A549 (cell line): ENCODE data around the gene TNP1.

Experiments
- CHD2 ChIP-seq: fragments of 150-350 bp; IDR thresholded peaks from 2 replicates; pipeline ENCODE4 v1.6.1; 2014; ENCODE audit warnings: low read length; ENCODE audit not compliant: partially characterized antibody
- CTCF ChIP-seq: fragments of >200 bp; sonication (Bioruptor Twin); formaldehyde crosslinking; IDR thresholded peaks from 3 replicates; pipeline ENCODE4 v1.5.1; 2016
- ELK1 ChIP-seq: fragments of 150-350 bp; IDR thresholded peaks from 2 replicates; pipeline ENCODE4 v1.6.1; 2014; ENCODE audit warnings: low read depth, mild to moderate bottlenecking, low read length
- HOXB13 ChIP-seq: fragments of 250-450 bp; sonication (Bioruptor Pico); IDR thresholded peaks from 2 replicates; pipeline ENCODE4 v1.5.0; 2020; ENCODE audit warnings: low read depth, mild to moderate bottlenecking, moderate library complexity
- HOXB5 ChIP-seq: fragments of 250-450 bp; sonication (Bioruptor Pico); IDR thresholded peaks from 2 replicates; pipeline ENCODE4 v1.5.0; 2020; ENCODE audit warnings: mild to moderate bottlenecking, moderate library complexity
- JUN ChIP-seq, 2 experiments: fragments of >200 bp; sonication (Bioruptor Twin); formaldehyde crosslinking; IDR thresholded peaks; 2 replicates in 1 of 2; 3 replicates in 1 of 2; pipeline ENCODE4 v1.6.1; 2016 to 2017
- MAX ChIP-seq: IDR thresholded peaks from 2 replicates; pipeline ENCODE4 v1.6.1; 2012
- POLR2A ChIP-seq: IDR thresholded peaks from 2 replicates; pipeline ENCODE4 v1.6.1; 2012; ENCODE audit warnings: mild to moderate bottlenecking, low read length
- RFX5 ChIP-seq: fragments of 450-650 bp; IDR thresholded peaks from 2 replicates; pipeline ENCODE4 v1.7.1; 2014; ENCODE audit warnings: antibody characterized with exemption, mild to moderate bottlenecking, moderate library complexity
- SMC3 ChIP-seq: fragments of >200 bp; sonication (Bioruptor Twin); formaldehyde crosslinking; IDR thresholded peaks from 3 replicates; pipeline ENCODE4 v1.6.1; 2018; ENCODE audit warnings: inconsistent platforms
- TFCP2L1 ChIP-seq: fragments of 250-450 bp; sonication (Bioruptor Pico); IDR thresholded peaks from 2 replicates; pipeline ENCODE4 v1.5.0; 2021; ENCODE audit warnings: mild to moderate bottlenecking
- TF ChIP-seq, protein P1 (sequence below): fragments of 200-600 bp; sonication (generic); IDR thresholded peaks from 2 replicates; pipeline ENCODE4 v1.6.1; 2016; ENCODE audit warnings: antibody characterized with exemption, mild to moderate bottlenecking, moderate library complexity

DNA sequence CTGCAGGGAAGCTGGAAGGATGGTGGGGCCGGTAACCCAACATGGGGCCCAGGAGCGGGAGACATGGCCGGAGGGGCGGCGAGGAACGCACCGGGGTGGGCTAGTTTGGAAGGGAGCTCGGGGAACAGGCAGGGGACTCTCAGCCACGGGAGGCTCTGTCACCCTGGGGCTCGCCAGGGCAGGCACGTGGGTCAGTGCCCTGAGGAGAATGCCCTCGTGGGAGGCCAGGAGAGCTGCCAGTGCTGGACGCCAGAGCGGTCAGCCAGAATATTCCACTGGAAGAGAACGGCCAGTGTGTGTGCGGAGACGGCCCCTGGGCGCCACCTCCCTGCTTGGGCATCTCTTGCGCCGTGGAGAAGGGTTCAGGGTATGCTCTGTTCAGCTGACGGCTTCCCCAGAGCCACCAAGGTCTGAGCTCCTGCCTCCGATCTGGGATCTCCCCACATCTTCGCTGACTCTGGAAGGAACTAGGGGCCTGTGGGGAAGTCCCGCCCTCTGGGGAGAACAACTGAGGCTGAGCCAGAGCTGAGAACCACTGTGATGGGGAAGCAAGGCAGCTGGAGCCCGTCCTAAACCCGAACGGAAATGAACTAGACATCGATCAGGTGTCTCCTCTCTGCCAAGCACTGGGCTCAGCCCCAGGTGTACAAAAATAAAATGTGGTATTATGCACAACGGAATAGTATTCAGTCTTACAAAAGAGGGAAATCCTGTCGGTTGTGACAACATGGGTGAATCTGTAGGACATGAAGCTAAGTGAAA is 49.3 kb downstream of the TNP1 start:
- TF ChIP-seq CTCF (no peak), RFX5 (no peak), HOXB5 (CRISPR knock-in tag) (no peak), MAX (no peak), HOXB13 (no peak), JUN (IDR thresholded peaks at IDR 0.05) (no peak), ELK1 (no peak), POLR2A (no peak), TFCP2L1 (CRISPR knock-in tag) (no peak), CHD2 (no peak), SMC3 (no peak)
- TF ChIP-seq, protein P1, sequence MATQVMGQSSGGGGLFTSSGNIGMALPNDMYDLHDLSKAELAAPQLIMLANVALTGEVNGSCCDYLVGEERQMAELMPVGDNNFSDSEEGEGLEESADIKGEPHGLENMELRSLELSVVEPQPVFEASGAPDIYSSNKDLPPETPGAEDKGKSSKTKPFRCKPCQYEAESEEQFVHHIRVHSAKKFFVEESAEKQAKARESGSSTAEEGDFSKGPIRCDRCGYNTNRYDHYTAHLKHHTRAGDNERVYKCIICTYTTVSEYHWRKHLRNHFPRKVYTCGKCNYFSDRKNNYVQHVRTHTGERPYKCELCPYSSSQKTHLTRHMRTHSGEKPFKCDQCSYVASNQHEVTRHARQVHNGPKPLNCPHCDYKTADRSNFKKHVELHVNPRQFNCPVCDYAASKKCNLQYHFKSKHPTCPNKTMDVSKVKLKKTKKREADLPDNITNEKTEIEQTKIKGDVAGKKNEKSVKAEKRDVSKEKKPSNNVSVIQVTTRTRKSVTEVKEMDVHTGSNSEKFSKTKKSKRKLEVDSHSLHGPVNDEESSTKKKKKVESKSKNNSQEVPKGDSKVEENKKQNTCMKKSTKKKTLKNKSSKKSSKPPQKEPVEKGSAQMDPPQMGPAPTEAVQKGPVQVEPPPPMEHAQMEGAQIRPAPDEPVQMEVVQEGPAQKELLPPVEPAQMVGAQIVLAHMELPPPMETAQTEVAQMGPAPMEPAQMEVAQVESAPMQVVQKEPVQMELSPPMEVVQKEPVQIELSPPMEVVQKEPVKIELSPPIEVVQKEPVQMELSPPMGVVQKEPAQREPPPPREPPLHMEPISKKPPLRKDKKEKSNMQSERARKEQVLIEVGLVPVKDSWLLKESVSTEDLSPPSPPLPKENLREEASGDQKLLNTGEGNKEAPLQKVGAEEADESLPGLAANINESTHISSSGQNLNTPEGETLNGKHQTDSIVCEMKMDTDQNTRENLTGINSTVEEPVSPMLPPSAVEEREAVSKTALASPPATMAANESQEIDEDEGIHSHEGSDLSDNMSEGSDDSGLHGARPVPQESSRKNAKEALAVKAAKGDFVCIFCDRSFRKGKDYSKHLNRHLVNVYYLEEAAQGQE = no peak
